HG02943 (cell line): ENCODE measurements around the gene IQCE.
A peak's percentile ranks its signal among the peaks of the same experiment; 100 is the strongest.

Experiments used
- ATAC-seq: cut with Tn5 transposase; IDR thresholded peaks from one replicate; pipeline ENCODE4 v1.9.1; 2021; ENCODE audit warnings: mild to moderate bottlenecking, low read depth, moderate library complexity; ENCODE audit not compliant: unreplicated experiment

Gene IQCE

DNA sequence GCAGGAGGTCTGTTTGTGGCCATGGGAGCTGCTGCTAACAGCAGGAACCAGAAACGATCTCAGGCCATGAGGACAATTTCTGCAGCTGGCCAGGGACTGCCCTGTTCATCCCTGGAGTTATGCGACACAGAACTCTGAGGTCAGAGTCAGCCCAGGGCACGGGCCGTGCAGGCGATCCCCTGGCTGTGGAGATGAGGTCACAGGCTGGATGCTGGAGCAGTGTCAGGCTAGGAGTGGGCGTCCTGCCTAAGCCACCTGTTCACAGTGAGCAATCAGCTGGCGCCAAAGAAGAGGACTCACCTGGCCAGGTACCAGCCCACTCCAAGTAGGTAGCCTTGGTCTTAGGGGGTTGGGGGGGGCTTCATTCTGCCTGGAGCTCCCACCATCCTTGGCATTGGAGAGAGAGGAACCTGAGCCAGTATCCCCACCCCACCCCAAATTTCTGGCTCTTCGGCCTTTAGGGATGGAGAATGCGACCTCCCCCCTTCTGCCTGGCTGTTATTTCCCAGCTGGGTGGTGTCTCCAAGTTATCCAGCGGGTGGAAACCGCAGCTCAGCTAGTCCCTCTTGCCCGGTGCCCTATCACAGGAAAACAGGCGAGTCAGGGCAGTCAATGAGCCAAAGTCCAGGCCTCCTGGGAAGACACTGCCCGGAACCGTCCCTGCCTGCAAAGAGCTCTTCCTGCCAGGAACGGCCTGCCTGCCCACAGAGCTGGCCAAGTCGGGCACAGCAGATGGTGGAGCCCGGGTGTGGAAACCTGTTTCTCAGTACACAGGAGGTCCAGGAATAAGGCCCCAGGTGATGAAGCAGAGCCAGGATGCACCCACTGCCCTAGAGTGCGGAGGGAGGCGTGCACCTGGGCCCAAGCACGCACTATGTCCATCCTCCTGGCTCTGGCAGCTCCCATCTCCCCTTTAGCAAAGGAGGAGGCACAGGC is 71.2 kb downstream of the IQCE start:
- ATAC-seq, result no peak

- peak; percentile 38 for ATAC-seq
Observed at GRCh38 chr7:2631946-2632732, 73.4 kb downstream of the IQCE start, which contains the start of gene TTYH3. TTYH3 (plus strand) TSS chr7:2631986; CDS start chr7:2632156, 170 bp downstream.

DNA sequence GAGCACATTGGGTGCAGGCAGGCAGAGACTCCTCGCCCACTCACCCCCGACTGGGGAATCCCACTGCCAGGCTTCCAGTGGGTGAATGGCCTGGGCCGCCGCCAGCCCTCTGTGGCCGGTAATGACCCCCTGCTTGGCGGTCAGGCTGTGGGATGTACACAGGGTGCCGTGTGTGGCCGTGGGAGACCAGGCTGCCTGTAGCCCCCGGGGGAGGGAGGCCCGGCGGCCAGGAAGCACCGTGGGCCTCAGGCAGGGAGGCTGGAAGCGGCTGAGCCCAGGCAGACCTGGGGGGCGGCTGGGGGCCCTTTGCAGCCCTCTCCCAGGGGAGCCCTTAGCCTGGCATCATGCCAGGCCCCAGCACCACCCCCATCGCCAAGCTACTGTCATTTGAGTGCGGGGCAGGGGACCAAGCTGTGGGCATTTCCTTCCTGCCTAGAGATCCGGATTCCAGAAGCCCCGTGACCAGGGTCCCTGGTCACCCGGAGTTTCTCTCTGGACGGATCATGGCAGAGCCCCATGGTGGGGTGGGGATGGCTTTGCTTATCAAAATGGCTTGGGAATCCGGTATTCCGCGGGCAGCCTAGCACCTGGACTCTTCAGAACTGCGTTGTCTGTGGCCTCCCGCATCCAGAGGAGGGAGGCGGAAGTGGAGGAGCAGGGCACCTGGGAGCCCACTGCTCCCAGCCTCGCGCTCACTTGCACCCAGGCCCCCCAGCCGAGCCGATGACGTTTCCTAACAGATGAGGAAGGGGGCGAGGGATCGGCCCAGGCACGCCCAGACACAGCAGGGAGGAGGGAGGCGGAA is 74.2 kb downstream of the IQCE start:
- no peak for ATAC-seq

DNA sequence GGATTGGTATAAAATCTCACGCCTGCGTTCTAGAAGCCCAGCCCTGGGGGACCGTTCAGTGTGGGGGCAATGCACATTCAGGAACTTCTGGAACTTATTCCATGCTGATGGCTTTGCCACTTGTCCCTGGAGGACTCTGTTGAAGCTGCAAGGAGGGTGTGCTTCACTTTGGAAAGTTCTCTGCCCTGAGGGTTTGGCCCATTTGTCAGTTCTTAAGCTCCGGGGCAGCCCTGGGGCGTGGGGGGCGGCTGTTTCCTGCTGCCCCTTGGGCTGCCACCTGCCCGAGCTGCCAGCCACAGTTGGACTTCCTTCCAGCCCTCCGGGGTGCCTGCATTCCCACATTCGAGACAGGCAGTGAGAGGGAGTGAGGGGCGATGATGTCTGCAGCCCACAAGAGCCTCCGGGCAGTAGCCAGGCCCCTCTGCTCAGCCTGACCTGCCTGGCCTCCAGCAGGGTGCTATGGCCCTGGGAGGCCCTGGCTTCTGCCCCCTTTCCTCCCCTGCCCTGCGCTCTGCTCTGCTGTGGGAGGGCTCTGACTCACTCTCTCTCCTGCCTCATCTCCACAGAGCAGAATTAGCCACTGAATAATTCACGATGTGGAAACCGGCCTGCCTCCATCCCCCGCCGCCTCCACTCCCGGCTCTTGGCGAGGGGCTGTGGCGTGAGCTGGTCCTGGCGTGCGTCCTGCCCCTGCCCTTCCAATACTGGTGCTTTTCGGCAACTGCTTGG is 74.9 kb downstream of the IQCE start:
- ATAC-seq, result no peak

DNA sequence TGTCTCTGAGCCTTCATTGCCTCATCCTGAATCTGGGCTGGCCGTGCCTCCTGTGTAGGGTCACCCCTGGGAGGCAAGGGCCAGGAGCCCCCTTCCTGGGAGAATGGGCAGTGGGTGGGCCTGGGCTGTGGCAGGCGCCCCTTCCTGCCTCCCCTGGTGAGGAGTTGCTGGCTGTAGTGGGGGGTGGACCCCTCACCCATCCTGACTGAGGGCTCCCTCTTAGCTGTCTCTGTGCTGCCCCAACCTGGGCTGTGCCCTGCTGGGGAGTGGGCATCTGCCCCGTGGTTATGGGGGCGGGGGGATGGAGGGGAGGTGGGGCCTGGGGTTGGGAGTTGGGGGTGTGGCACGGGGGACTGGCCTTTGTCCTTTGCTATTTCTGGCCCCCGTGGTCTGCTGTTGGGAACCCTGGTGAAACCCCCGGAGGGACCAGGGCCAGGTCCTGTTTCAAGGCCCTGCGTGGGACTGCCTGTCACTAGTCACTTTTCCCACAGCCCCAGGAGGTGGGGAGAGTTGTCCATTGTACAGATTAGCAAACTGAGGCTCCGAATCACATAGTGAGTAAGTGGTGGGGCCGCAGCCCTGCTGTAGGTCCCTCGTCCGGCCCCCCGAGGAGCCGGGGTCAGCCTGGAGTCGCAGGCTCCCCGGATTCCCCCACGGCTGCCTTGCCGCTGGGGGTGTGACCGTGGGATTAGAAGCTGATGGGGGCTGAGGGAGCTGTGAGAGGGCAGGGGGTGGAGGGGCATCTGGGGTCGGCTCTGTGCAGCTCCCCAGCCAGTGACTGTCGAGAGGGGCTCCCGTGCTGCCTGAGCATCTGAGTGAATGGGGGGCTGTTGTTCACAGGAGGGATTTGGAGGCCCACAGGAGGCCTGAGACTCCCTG is 75.7 kb downstream of the IQCE start:
- ATAC-seq, result no peak

DNA sequence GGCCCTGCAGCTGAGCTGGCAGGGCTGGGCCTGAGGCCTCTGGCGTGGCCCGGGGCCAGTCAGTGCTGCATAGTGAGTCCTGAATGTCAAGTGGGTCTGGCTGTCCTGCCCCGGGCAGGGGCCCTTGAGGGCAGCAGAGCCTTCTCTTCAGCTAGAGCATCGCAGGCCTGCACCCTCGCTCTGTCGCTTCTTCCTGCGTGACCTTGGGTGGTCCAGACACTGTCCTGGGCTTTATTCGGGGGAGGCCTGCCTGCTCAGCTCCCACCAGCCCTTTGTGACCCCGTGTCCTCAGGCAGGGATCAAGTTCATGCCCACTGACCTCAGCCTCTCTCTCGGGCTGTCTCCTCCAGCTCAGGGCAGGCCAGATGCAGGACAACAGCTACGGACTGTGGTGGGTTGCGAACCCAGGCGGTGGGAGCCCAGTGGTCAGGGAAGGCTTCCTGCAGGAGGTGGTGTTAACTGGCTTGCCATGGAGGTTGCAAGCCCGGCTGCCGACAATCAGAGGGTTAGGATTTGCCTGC is 76.4 kb downstream of the IQCE start:
- no peak for ATAC-seq

DNA sequence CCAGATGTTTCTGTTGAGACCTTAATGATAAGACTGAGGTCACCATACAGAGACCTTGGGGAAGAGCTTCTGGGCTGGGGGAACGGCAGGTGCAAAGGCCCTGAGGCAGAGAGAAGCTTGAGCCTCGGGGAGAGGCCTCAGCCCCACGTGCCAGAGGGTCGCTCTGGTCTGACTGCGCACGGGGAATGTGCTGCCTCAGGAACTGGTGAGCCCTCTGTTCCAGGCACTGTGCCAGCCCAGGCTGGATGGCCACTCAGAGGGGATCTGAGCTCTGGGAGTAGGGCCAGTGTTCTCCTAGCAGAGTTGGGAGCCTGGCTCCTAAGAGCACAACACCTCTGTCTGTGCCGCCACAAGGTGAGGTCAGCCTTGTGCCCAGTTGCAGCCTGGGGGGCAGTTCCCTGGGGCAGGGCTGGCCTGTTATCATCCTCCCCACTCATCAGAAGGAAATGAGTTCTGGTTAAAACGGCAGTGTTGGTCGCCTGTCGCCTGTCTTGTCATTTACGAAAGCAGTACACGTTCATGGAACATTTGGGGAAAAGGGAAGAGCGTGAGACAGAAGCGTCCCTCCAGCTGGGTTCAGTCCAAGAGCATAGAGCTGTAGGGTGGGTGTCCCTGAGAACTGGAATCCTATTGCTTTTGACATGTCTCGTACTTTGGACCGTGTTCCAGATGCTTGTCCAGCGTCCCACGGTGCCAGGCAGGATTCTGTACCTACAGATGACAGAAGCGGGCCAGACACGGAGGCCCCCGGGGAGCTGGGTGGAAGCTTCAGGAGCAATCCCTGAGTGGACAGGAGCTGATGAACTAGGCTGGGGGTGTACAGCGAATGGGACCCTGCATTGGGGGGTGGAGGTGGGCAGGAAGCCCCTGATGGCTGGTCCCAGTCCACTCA is 77.3 kb downstream of the IQCE start:
- ATAC-seq, result no peak

- ATAC-seq, result no peak
Observed at GRCh38 chr7:2637066-2637471, 78.3 kb downstream of the IQCE start.

DNA sequence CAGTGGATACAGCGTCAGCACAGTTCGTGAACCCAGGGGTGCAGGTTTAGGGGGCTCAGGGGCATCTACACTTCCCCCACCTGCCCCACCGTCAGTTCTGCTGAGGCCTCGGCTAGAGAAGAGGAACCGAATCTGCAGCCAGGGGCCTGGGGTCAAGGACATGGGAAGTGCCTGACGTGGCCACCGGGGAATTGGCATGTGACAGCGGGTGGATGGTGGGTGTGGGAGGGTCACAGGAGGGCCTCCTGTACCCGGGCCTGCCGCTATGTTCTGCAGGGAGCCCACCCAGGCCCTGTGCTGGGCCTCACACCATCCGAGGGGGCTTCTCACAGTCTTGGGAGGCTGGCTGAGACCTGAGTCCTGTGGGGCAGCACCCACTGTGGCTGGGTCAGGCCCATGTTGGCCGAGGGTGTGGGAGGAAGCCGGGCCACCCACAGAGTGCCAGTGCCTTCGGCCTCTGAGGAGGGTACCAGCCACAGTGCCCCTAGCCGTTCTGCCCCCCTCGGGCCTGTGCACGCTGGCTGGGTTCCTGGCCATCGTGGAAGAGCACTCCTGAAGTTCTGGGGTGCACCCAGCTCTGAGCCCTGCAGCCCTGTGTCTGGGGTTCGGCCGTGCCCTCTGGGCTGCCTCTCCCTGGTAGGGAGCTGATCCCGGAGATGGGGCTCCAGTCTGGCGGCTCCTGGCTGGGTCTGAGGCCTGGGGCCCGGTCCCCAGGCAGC is 78.9 kb downstream of the IQCE start:
- no peak for ATAC-seq

- no peak for ATAC-seq
Observed at GRCh38 chr7:2638224-2638991, 79.6 kb downstream of the IQCE start.

GRCh38 chr7:2639181-2639681 is 80.5 kb downstream of the IQCE start:
- no peak for ATAC-seq

DNA sequence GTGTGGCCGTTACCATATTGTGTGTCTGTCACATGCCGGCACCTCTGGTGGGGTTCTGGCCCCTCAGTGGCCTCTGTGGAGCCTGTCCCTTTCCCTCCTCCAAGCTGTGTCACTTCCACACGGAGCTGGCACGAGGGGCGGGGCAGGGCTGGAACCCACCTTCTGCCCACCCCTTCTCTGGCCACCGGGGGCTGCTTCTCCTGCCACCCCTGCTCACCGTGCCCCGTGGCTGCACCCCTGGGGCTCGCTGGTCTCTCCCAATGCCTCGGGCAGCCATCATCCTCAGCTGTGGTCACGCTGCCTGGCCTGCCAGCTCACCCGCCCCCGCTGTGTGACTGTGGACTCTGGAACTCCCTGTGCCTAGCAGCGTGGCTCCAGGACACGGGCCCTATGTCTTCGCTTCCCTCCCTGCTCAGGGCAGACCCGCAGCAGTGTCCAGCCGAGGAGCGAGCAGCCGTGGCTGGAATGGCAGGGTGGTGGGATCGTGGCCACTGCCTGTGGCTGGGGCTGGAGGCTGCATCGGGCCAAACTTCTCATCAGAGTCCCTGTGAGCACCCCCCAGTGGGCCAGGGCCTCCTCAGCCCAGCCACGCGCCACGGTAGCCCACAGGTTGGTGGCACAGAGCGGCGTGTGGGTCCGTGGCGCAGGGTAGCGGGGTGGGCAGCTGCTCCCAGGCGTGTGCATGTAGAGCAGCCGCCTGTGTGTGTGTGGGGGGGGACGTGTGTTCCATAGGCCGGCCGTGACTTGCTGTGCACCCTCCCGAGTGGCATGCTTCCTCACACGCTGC is 81.1 kb downstream of the IQCE start:
- no peak for ATAC-seq

DNA sequence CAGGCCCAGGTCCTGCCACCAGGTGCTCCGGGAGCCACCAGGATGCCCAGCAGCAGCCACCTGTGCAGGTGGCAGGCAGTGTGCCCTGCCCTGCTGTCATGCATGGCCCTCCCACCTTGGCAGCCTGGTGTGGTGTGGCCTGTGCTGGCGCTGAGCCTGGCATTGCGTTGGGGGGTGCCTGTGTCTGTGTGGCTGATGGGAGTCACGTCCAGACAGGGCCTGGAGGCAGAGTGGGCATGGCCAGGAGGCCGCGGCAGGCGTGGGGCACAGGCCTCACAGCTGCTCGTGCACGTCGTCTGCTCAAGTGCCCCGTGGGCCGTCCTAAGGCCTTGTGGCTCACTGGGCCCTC is 81.7 kb downstream of the IQCE start:
- no peak for ATAC-seq

DNA sequence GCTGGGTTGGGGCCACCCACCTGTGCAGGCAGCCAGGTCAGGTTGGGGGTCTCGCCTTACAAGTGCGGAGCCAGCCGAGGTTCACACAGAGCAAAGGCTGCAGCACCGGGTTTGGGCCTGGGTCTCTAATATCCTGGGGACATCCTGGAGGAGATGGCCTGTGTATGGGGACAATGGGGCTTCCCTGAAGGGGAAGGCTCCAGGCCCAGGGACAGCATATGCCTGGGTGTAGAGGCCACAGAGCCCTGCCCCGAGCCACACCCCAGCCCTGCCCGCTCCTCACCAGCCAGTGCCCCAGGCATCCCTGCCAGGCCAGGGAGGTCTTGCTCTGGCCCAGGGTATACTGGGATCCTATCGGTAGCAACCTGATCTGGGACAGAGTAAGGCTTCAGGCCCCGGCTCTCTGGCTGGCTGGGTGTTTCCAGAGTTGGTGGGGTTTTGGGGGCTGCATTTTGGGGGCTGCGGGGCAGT is 82.1 kb downstream of the IQCE start:
- no peak for ATAC-seq
